ENCODE results near the gene MYPN.
A peak's percentile ranks its signal among the peaks of the same experiment; 100 is the strongest.

MYPN gene

GRCh38 chr10:68218786-68219185, 109.5 kb downstream of the MYPN start:
- 95 to 96% methylated on average over 4 of the region's 4 CpGs for WGBS, 2 experiments
- Histone ChIP-seq H3K27ac (ENCODE audit: insufficient read depth, low read depth, low read length, poor library complexity, severe bottlenecking) (no peak overlapping the region), H3K4me1 (ENCODE audit: control insufficient read depth, insufficient read depth, low read length) (no peaks in the 10 kb centered on the region), H3K36me3 (ENCODE audit: control insufficient read depth, insufficient read depth, low read length) (no peaks in the 10 kb centered on the region), H3K9me3 (ENCODE audit: control insufficient read depth, low read length) (no peaks in the 10 kb centered on the region), H3K27me3 (ENCODE audit: control insufficient read depth, insufficient read depth, low read length, poor library complexity, severe bottlenecking) (no peaks in the 10 kb centered on the region), H3K4me3 (ENCODE audit: insufficient read depth, low read depth, low read length) (no peak overlapping the region)

GRCh38 chr10:68221196-68221595, 111.9 kb downstream of the MYPN start:
- no peak overlapping the region for H3K4me3 ChIP-seq (ENCODE audit: insufficient read depth, low read depth, low read length)
- H3K9me3 ChIP-seq (ENCODE audit: control insufficient read depth, low read length) = no peaks in the 10 kb centered on the region
- H3K36me3 ChIP-seq (ENCODE audit: control insufficient read depth, insufficient read depth, low read length) = no peaks in the 10 kb centered on the region
- H3K4me1 ChIP-seq (ENCODE audit: control insufficient read depth, insufficient read depth, low read length) = no peaks in the 10 kb centered on the region
- no peaks in the 10 kb centered on the region for H3K27me3 ChIP-seq (ENCODE audit: control insufficient read depth, insufficient read depth, low read length, poor library complexity, severe bottlenecking)
- no peak overlapping the region for H3K27ac ChIP-seq (ENCODE audit: insufficient read depth, low read depth, low read length, poor library complexity, severe bottlenecking)

- Histone ChIP-seq H3K27ac (ENCODE audit: insufficient read depth, low read depth, low read length, poor library complexity, severe bottlenecking) (no peak overlapping the region), H3K27me3 (ENCODE audit: control insufficient read depth, insufficient read depth, low read length, poor library complexity, severe bottlenecking) (no peaks in the 10 kb centered on the region), H3K9me3 (ENCODE audit: control insufficient read depth, low read length) (no peaks in the 10 kb centered on the region), H3K4me3 (ENCODE audit: insufficient read depth, low read depth, low read length) (no peak overlapping the region), H3K4me1 (ENCODE audit: control insufficient read depth, insufficient read depth, low read length) (no peaks in the 10 kb centered on the region), H3K36me3 (ENCODE audit: control insufficient read depth, insufficient read depth, low read length) (no peaks in the 10 kb centered on the region)
- 83 to 96% methylated on average over 2 of the region's 2 CpGs for WGBS, 2 experiments
These were observed 113.1 kb downstream of the MYPN start for GRCh38 chr10:68222391-68222790.

GRCh38 chr10:68223535-68224165, 114.4 kb downstream of the MYPN start:
- Histone ChIP-seq H3K27ac (ENCODE audit: insufficient read depth, low read depth, low read length, poor library complexity, severe bottlenecking) (no peak overlapping the region), H3K4me1 (ENCODE audit: control insufficient read depth, insufficient read depth, low read length) (no peaks in the 10 kb centered on the region), H3K27me3 (ENCODE audit: control insufficient read depth, insufficient read depth, low read length, poor library complexity, severe bottlenecking) (no peaks in the 10 kb centered on the region), H3K9me3 (ENCODE audit: control insufficient read depth, low read length) (no peaks in the 10 kb centered on the region), H3K36me3 (ENCODE audit: control insufficient read depth, insufficient read depth, low read length) (no peaks in the 10 kb centered on the region), H3K4me3 (ENCODE audit: insufficient read depth, low read depth, low read length) (no peak overlapping the region)
- 57 to 65% methylated on average over 3 of the region's 3 CpGs for WGBS, 2 experiments

- Histone ChIP-seq H3K4me1 (ENCODE audit: control insufficient read depth, insufficient read depth, low read length) (no peaks in the 10 kb centered on the region), H3K9me3 (ENCODE audit: control insufficient read depth, low read length) (no peaks in the 10 kb centered on the region), H3K27ac (ENCODE audit: insufficient read depth, low read depth, low read length, poor library complexity, severe bottlenecking) (no peak overlapping the region), H3K27me3 (ENCODE audit: control insufficient read depth, insufficient read depth, low read length, poor library complexity, severe bottlenecking) (peaks cover 7% of the 10 kb centered on the region), H3K36me3 (ENCODE audit: control insufficient read depth, insufficient read depth, low read length) (no peaks in the 10 kb centered on the region), H3K4me3 (ENCODE audit: insufficient read depth, low read depth, low read length) (no peak overlapping the region)
These were observed 115.5 kb downstream of the MYPN start for GRCh38 chr10:68224810-68225209.

- no peak overlapping the region for H3K27ac ChIP-seq (ENCODE audit: insufficient read depth, low read depth, low read length, poor library complexity, severe bottlenecking)
- no peaks in the 10 kb centered on the region for H3K36me3 ChIP-seq (ENCODE audit: control insufficient read depth, insufficient read depth, low read length)
- peaks cover 6% of the 10 kb centered on the region for H3K4me1 ChIP-seq (ENCODE audit: control insufficient read depth, insufficient read depth, low read length)
- WGBS, 2 experiments = 97 to 98% methylated on average over 3 of the region's 5 CpGs
- H3K27me3 ChIP-seq (ENCODE audit: control insufficient read depth, insufficient read depth, low read length, poor library complexity, severe bottlenecking) = peaks cover 48% of the 10 kb centered on the region
- H3K4me3 ChIP-seq (ENCODE audit: insufficient read depth, low read depth, low read length) = no peak overlapping the region
- no peaks in the 10 kb centered on the region for H3K9me3 ChIP-seq (ENCODE audit: control insufficient read depth, low read length)
These were observed 121.0 kb downstream of the MYPN start for GRCh38 chr10:68230268-68230667.

- no peak overlapping the region for H3K27ac ChIP-seq (ENCODE audit: insufficient read depth, low read depth, low read length, poor library complexity, severe bottlenecking)
- 0 to 1% methylated on average over 81 of the region's 81 CpGs for whole genome bisulfite sequencing, 2 experiments
- peak overlapping the region; percentile 50 for H3K4me3 ChIP-seq (ENCODE audit: insufficient read depth, low read depth, low read length)
- no peaks in the 10 kb centered on the region for H3K9me3 ChIP-seq (ENCODE audit: control insufficient read depth, low read length)
- peaks cover 48% of the 10 kb centered on the region for H3K27me3 ChIP-seq (ENCODE audit: control insufficient read depth, insufficient read depth, low read length, poor library complexity, severe bottlenecking)
- no peaks in the 10 kb centered on the region for H3K36me3 ChIP-seq (ENCODE audit: control insufficient read depth, insufficient read depth, low read length)
- peaks cover 6% of the 10 kb centered on the region for H3K4me1 ChIP-seq (ENCODE audit: control insufficient read depth, insufficient read depth, low read length)
These were observed 122.0 kb downstream of the MYPN start for GRCh38 chr10:68231106-68231816.

- Histone ChIP-seq H3K36me3 (ENCODE audit: control insufficient read depth, insufficient read depth, low read length) (no peaks in the 10 kb centered on the region), H3K4me3 (ENCODE audit: insufficient read depth, low read depth, low read length) (peak within 1 kb of the TSS; percentile 50), H3K9me3 (ENCODE audit: control insufficient read depth, low read length) (no peaks in the 10 kb centered on the region), H3K4me1 (ENCODE audit: control insufficient read depth, insufficient read depth, low read length) (peaks cover 6% of the 10 kb centered on the region), H3K27ac (ENCODE audit: insufficient read depth, low read depth, low read length, poor library complexity, severe bottlenecking) (no peak within 1 kb of the TSS), H3K27me3 (ENCODE audit: control insufficient read depth, insufficient read depth, low read length, poor library complexity, severe bottlenecking) (peaks cover 48% of the 10 kb centered on the region)
- 31% methylated on average over 13 of the region's 13 CpGs for WGBS, 2 experiments
These were observed 122.5 kb downstream of the MYPN start, which contains the start of gene ATOH7 for GRCh38 chr10:68231817-68232251. Gene ATOH7 (minus strand): TSS chr10:68232113. CDS start chr10:68231677, 436 bp downstream.

- Histone ChIP-seq H3K27me3 (ENCODE audit: control insufficient read depth, insufficient read depth, low read length, poor library complexity, severe bottlenecking) (peaks cover 48% of the 10 kb centered on the region), H3K36me3 (ENCODE audit: control insufficient read depth, insufficient read depth, low read length) (no peaks in the 10 kb centered on the region), H3K9me3 (ENCODE audit: control insufficient read depth, low read length) (no peaks in the 10 kb centered on the region), H3K4me1 (ENCODE audit: control insufficient read depth, insufficient read depth, low read length) (peaks cover 6% of the 10 kb centered on the region), H3K4me3 (ENCODE audit: insufficient read depth, low read depth, low read length) (no peak overlapping the region), H3K27ac (ENCODE audit: insufficient read depth, low read depth, low read length, poor library complexity, severe bottlenecking) (no peak overlapping the region)
- WGBS, 2 experiments = 90 to 97% methylated on average over 3 of the region's 3 CpGs
These were observed 123.8 kb downstream of the MYPN start for GRCh38 chr10:68233046-68233445.

GRCh38 chr10:68235111-68235510, 125.8 kb downstream of the MYPN start:
- H3K9me3 ChIP-seq (ENCODE audit: control insufficient read depth, low read length) = no peaks in the 10 kb centered on the region
- WGBS, 2 experiments = 91 to 100% methylated on average over 2 of the region's 2 CpGs
- H3K36me3 ChIP-seq (ENCODE audit: control insufficient read depth, insufficient read depth, low read length) = no peaks in the 10 kb centered on the region
- H3K4me1 ChIP-seq (ENCODE audit: control insufficient read depth, insufficient read depth, low read length) = peaks cover 6% of the 10 kb centered on the region
- H3K27ac ChIP-seq (ENCODE audit: insufficient read depth, low read depth, low read length, poor library complexity, severe bottlenecking) = no peak overlapping the region
- H3K4me3 ChIP-seq (ENCODE audit: insufficient read depth, low read depth, low read length) = no peak overlapping the region
- peaks cover 38% of the 10 kb centered on the region for H3K27me3 ChIP-seq (ENCODE audit: control insufficient read depth, insufficient read depth, low read length, poor library complexity, severe bottlenecking)
